HCT116 (cell line): ENCODE measurements around the gene NXT1. TPM values are rescaled to one million over a fixed set of nuclear protein-coding genes. Genes with fewer than 3 reads are reported as not detected.
A peak's percentile ranks its signal among the peaks of the same experiment; 100 is the strongest.

Source experiments
- ATAC-seq: fragments of 200-7000 bp; cut with Tn5 transposase; 2 replicates; pipeline ENCODE4 v1.9.1; 2020; ENCODE audit warnings: mild to moderate bottlenecking, moderate library complexity
- BruUV-seq: library from RNA; stranded (reverse); fragments of 400-500 nt; replicated peaks from 2 replicates; lab custom pipeline; 2021; lab: Mats Ljungman, UMichigan
- CTCF ChIA-PET: fragments of 300-600 bp; sonication (Branson Sonifier 250); formaldehyde crosslinking; loops from one replicate; lab custom pipeline; 2021; ENCODE audit warnings: antibody characterized with exemption; lab: Charles Lee
- POLR2A ChIA-PET: fragments of 300-600, 350-600 bp; sonication (Branson Sonifier 250); formaldehyde crosslinking; loops from one replicate; lab custom pipeline; 2021; ENCODE audit warnings: antibody characterized with exemption; lab: Charles Lee
- RAD21 ChIA-PET, 2 experiments: fragments of 300-600 bp; sonication (Branson Sonifier 250); formaldehyde crosslinking; loops; one replicate each; lab custom pipeline; 2023; ENCODE audit warnings: low total read pairs in 2 of 2; ENCODE audit not compliant: uncharacterized antibody in 2 of 2, unreplicated experiment in 2 of 2, low non-redundant PET in 1 of 2; lab: Charles Lee
- DNase-seq: peaks from one replicate; pipeline ENCODE4 v3.0.0-alpha.2; 2010; ENCODE audit warnings: low read depth, low spot score
- H2AFZ ChIP-seq: fragments of 200-600 bp; shearing (Covaris generic), sonication (generic); 2 replicates; pipeline ENCODE4 v1.6.1; 2017; ENCODE audit warnings: low read depth, mixed run types, mixed read lengths, antibody characterized with exemption, low read length; ENCODE audit not compliant: poor library complexity, severe bottlenecking
- H3K27ac ChIP-seq: 2 replicates; pipeline ENCODE4 v1.5.1; 2012; ENCODE audit warnings: low read depth, low read length
- H3K27me3 ChIP-seq: fragments of 200-600 bp; sonication (generic); 2 replicates; pipeline ENCODE4 v1.6.1; 2016; ENCODE audit warnings: mixed run types, low read length, mixed read lengths; ENCODE audit not compliant: insufficient read depth
- H3K36me3 ChIP-seq, 2 experiments: fragments of 200-500 bp in 1 of 2; fragments of 200-600 bp in 1 of 2; sonication (Bioruptor generic) in 1 of 2; sonication (generic) in 1 of 2; 2 replicates each; pipeline versions ENCODE4 v1.5.1 to v1.6.1; 2014 to 2016; ENCODE audit warnings: low read length in 2 of 2, inconsistent platforms in 1 of 2, mixed read lengths in 1 of 2, mixed run types in 1 of 2; ENCODE audit not compliant: insufficient read depth in 2 of 2, control insufficient read depth in 1 of 2
- H3K4me1 ChIP-seq, 2 experiments: fragments of 200-600 bp in 1 of 2; sonication (generic) in 1 of 2; 2 replicates each; pipeline versions ENCODE4 v1.5.1 to v1.6.1; 2012 to 2017; ENCODE audit warnings: low read length in 2 of 2, inconsistent platforms in 1 of 2, mild to moderate bottlenecking in 1 of 2, mixed read lengths in 1 of 2, mixed run types in 1 of 2, moderate library complexity in 1 of 2; ENCODE audit not compliant: insufficient read depth in 2 of 2, control insufficient read depth in 1 of 2
- H3K4me2 ChIP-seq: fragments of 200-600 bp; sonication (generic); 2 replicates; pipeline ENCODE4 v1.6.1; 2017; ENCODE audit warnings: mixed run types, low read length, mixed read lengths
- H3K4me3 ChIP-seq, 2 experiments: fragments of 200-600 bp in 1 of 2; sonication (generic) in 1 of 2; replicated peaks in 1 of 2; 2 replicates each; pipeline ENCODE4 v1.5.1; 2011 to 2016; ENCODE audit warnings: low read length in 2 of 2, control low read depth in 1 of 2, low read depth in 1 of 2, mild to moderate bottlenecking in 1 of 2, mixed read lengths in 1 of 2, mixed run types in 1 of 2
- H3K79me2 ChIP-seq: fragments of 200-600 bp; sonication (generic); 2 replicates; pipeline ENCODE4 v1.6.1; 2017; ENCODE audit warnings: mild to moderate bottlenecking, mixed run types, low read length, moderate library complexity, mixed read lengths; ENCODE audit not compliant: insufficient read depth
- H3K9ac ChIP-seq: fragments of 200-600 bp; sonication (generic); 2 replicates; pipeline ENCODE4 v1.6.1; 2016; ENCODE audit warnings: low read length, mixed read lengths
- H3K9me2 ChIP-seq: fragments of 200-600 bp; sonication (generic), shearing (Covaris generic); 2 replicates; pipeline ENCODE4 v1.6.1; 2017; ENCODE audit warnings: mixed run types, mild to moderate bottlenecking, moderate library complexity; ENCODE audit not compliant: insufficient read depth
- H3K9me3 ChIP-seq, 2 experiments: fragments of 200-500 bp in 1 of 2; fragments of 200-600 bp in 1 of 2; sonication (Bioruptor generic) in 1 of 2; sonication (generic) in 1 of 2; 2 replicates each; pipeline ENCODE4 v1.6.1; 2014 to 2017; ENCODE audit warnings: low read length in 2 of 2, mixed read lengths in 2 of 2, inconsistent platforms in 1 of 2, low read depth in 1 of 2, mild to moderate bottlenecking in 1 of 2, mixed run types in 1 of 2, moderate library complexity in 1 of 2; ENCODE audit not compliant: control insufficient read depth in 1 of 2, insufficient read depth in 1 of 2
- H4K20me1 ChIP-seq: fragments of 200-600 bp; sonication (generic), shearing (Covaris generic); 2 replicates; pipeline ENCODE4 v1.6.1; 2017; ENCODE audit warnings: mixed run types, mild to moderate bottlenecking, moderate library complexity; ENCODE audit not compliant: insufficient read depth
- CBX3 ChIP-seq: IDR thresholded peaks from 2 replicates; pipeline ENCODE4 v1.6.1; 2012; ENCODE audit warnings: low read depth
- EGR1 ChIP-seq: IDR thresholded peaks from 2 replicates; pipeline ENCODE4 v1.6.1; 2012; ENCODE audit warnings: low read depth
- FOSL1 ChIP-seq: IDR thresholded peaks from 2 replicates; pipeline ENCODE4 v1.6.1; 2012; ENCODE audit warnings: low read depth
- POLR2AphosphoS5 ChIP-seq: IDR thresholded peaks from 2 replicates; pipeline ENCODE4 v1.6.1; 2011; ENCODE audit warnings: mild to moderate bottlenecking, low read depth, low read length, moderate library complexity
- SRF ChIP-seq: IDR thresholded peaks from 2 replicates; pipeline ENCODE4 v1.6.1; 2012; ENCODE audit warnings: low read depth
- intact Hi-C: fragments of 100-400 bp; cut with micrococcal nuclease; formaldehyde crosslinking; loops from 2 replicates; pipeline ENCODE4 v1.10.0; 2022
- total RNA-seq: library from RNA; stranded (reverse); gene quantifications from one replicate; pipeline ENCODE4 v1.2.1, GENCODE V29; 2021; ENCODE audit not compliant: unreplicated experiment
- TF ChIP-seq, protein P1 (sequence below), 3 experiments: fragments of 200-600 bp in 1 of 3; sonication (generic) in 1 of 3; IDR thresholded peaks in 2 of 3; conservative IDR thresholded peaks in 1 of 3; 2 replicates each; pipeline ENCODE4 v1.5.1; 2012 to 2017; ENCODE audit warnings: low read depth in 2 of 3, low read length in 2 of 3, antibody characterized with exemption in 1 of 3, borderline replicate concordance in 1 of 3, control low read depth in 1 of 3, mild to moderate bottlenecking in 1 of 3, mixed read lengths in 1 of 3, mixed run types in 1 of 3, moderate library complexity in 1 of 3; ENCODE audit not compliant: insufficient read depth in 1 of 3
- TF ChIP-seq, protein P2 (sequence below): IDR thresholded peaks from 2 replicates; pipeline ENCODE4 v1.6.1; 2012
- TF ChIP-seq, protein P3 (sequence below): IDR thresholded peaks from 2 replicates; pipeline ENCODE4 v1.6.1; 2011; ENCODE audit warnings: mild to moderate bottlenecking, low read length, moderate library complexity; ENCODE audit not compliant: insufficient replicate concordance; ENCODE audit errors: extremely low read depth

Gene NXT1
- total RNA-seq, 1 experiment from 2014 or later = 29.9 TPM

- DNase-seq = no peak
- Histone ChIP-seq H3K27me3 (no peaks in the 10 kb centered on the region), H3K79me2 (peaks cover 57% of the 10 kb centered on the region), H3K36me3 (peaks cover 33 to 42% of the 10 kb centered on the region in 2 experiments; a peak in 3 of 4 replicates), H4K20me1 (no peaks in the 10 kb centered on the region; the same call in 1 of the 2 replicates), H3K9me3 (no peaks in the 10 kb centered on the region), H3K4me3 (no peak overlapping the region), H3K4me1 (peaks cover 6 to 15% of the 10 kb centered on the region in 2 experiments; a peak in 3 of 4 replicates), H3K9me2 (no peaks in the 10 kb centered on the region), H3K9ac (no peak overlapping the region), H2AFZ (no peak overlapping the region), H3K27ac (no peak overlapping the region), H3K4me2 (no peak overlapping the region)
- ChIA-PET RAD21 (no interaction called here), POLR2A (no interaction called here), CTCF (no interaction called here)
- BruUV-seq = no TSS peak
- no peak for ATAC-seq
- intact Hi-C loops = loop anchor here (10.0 kb wide), 1 partner anchor 47 kb away; no protein-coding TSS in a partner anchor
- TF ChIP-seq EGR1 = no peak
- TF ChIP-seq, protein P1, sequence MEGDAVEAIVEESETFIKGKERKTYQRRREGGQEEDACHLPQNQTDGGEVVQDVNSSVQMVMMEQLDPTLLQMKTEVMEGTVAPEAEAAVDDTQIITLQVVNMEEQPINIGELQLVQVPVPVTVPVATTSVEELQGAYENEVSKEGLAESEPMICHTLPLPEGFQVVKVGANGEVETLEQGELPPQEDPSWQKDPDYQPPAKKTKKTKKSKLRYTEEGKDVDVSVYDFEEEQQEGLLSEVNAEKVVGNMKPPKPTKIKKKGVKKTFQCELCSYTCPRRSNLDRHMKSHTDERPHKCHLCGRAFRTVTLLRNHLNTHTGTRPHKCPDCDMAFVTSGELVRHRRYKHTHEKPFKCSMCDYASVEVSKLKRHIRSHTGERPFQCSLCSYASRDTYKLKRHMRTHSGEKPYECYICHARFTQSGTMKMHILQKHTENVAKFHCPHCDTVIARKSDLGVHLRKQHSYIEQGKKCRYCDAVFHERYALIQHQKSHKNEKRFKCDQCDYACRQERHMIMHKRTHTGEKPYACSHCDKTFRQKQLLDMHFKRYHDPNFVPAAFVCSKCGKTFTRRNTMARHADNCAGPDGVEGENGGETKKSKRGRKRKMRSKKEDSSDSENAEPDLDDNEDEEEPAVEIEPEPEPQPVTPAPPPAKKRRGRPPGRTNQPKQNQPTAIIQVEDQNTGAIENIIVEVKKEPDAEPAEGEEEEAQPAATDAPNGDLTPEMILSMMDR (IDR thresholded peaks at IDR 0.05 in 2 of 3, conservative IDR thresholded peaks at IDR 0.05 in 1 of 3; ENCODE audit: borderline replicate concordance in 1 of 3, insufficient read depth in 1 of 3, low read depth in 2 of 3, low read length in 2 of 3) = no peak
- no peak for TF ChIP-seq POLR2AphosphoS5
- TF ChIP-seq, protein P2, sequence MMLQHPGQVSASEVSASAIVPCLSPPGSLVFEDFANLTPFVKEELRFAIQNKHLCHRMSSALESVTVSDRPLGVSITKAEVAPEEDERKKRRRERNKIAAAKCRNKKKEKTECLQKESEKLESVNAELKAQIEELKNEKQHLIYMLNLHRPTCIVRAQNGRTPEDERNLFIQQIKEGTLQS = no peak
- peak; percentile 15; the same call in 1 of the 2 replicates for TF ChIP-seq FOSL1
- no peak for TF ChIP-seq CBX3
- TF ChIP-seq, protein P3, sequence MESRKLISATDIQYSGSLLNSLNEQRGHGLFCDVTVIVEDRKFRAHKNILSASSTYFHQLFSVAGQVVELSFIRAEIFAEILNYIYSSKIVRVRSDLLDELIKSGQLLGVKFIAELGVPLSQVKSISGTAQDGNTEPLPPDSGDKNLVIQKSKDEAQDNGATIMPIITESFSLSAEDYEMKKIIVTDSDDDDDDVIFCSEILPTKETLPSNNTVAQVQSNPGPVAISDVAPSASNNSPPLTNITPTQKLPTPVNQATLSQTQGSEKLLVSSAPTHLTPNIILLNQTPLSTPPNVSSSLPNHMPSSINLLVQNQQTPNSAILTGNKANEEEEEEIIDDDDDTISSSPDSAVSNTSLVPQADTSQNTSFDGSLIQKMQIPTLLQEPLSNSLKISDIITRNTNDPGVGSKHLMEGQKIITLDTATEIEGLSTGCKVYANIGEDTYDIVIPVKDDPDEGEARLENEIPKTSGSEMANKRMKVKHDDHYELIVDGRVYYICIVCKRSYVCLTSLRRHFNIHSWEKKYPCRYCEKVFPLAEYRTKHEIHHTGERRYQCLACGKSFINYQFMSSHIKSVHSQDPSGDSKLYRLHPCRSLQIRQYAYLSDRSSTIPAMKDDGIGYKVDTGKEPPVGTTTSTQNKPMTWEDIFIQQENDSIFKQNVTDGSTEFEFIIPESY = no peak
- no peak for TF ChIP-seq SRF
Observed at GRCh38 chr20:23367770-23368169, 17.2 kb downstream of the NXT1 start.
